ENCODE data around the gene PDCD2.

DNA sequence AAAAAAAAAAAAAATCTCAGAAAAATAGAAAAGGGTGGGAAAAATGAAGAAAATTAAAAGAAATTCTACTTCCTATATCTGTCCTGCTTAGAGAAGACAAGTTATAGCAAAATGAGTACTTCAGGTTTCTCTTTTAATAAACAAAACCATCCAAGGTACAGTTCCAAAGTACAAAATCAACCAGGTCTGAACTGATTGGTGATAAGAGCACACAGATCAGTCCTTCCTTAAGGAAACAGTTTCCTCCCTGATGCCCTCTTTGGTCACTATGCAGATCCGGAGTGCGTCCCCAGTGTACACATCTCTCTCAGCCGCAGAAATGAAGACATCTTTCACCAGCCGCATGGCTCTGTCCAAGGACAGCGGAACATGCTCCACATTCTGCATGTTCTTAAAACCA, 49.4 kb downstream of the PDCD2 start:
- TF ChIP-seq CTCF (IDR thresholded peaks at IDR 0.05) (no peak), EP300 (IDR thresholded peaks at IDR 0.05) (no peak), POLR2A (IDR thresholded peaks at IDR 0.05) (no peak)

Measured in tibial nerve (tissue), 4 donors.